NCI-H2196 treated with DMSO at 0.1 percent for 48 hours (cell line): ENCODE results near the gene SYNJ2.
A peak's percentile ranks its signal among the peaks of the same experiment; 100 is the strongest.

Experiments
- DNase-seq: peaks from one replicate; lab custom pipeline; 2025; ENCODE audit not compliant: unreplicated experiment; lab: John Stamatoyannopoulos, UW

Gene SYNJ2

GRCh38 chr6:157978021-157978783 lies 3.5 kb upstream of the SYNJ2 start:
- no peak for DNase-seq

- no peak for DNase-seq
Observed at GRCh38 chr6:157980288-157981131, 1.2 kb upstream of the SYNJ2 start.

DNA sequence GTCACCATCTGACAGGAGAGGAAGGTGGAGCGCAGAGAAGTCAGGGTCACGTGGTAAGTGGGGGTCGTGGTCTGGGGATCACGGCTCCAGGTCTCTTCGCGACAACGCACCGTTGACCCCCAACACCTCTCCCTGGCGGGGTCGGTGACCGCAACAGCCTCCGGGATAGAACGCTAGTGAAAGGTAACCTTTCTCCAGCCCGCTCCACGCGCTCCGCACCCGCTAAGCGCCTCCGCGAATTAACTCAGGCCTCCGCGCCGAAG lies 600 bp upstream of the SYNJ2 start:
- DNase-seq: no peak

GRCh38 chr6:157982102-157982562 lies 469 bp downstream of the SYNJ2 start:
- DNase-seq: no peak

DNA sequence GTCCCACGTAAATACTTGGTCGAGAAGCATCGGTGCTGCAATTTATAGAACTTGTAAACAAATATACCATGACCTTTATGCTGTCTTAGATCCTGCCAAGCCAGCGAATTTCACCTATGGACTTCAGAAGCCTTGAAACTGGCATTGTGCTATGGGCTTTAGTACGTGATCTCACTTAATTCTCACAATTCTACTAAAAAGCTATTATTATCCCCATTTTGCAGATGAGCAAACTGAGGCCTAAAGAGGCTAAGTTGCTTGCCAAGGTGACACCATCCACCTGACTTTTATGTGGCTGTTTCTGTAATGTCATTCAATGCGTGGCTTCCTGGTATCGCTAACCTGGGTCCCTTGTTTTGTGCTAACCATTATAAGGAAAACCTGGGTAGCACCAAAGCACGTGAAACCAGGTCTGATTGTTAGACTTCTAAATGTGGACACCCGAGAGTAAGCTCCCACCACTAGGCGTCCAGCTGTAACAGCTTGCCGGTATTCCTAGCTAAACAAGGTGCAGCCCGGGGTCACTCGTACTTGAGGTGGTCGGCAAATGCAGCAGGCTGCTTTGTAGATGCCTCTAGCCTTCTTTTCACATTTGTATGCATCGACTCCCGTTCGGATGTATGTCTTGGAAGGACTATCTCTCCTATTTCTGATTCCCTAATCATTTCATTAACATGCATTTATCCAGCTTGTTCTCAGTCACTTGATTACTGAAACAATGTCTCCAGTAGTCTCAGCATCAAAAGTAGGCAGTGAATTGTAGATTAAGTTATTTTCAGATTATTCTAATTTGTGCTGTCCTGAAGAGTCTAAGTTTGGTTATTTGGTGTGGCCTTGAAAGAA lies 1.1 kb downstream of the SYNJ2 start:
- DNase-seq: no peak

DNA sequence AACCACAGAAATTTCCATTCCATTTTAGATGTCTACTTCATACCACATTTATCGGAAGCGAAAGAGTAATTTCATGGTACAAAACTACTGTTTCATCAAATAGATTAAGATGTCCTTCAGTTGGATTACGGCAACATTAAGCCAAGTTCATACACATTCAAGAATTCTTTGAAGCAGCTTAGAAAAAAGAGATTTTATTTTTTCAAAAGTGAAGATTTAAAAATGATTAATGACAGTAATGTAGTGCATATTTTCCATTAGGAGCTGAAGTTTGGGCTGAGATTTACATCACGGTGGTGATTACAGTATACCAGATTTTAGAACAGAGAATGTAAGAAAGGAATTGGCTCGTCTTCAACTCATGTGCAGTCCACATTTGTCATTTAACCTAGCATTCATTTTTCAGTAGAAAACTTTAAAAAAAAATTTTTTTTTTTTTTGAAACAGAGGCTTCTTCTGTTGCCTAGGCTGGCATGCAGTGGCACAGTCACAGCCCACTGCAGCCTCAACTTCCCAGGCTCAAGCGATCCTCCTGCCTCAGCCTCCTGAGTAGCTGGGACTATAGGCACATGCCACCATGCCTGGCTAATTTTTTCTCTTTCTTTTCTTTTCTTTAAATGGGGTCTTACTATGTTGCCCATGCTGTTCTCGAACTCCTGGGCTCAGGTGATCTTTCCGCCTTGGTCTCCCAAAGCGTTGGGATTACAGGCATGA lies 1.9 kb downstream of the SYNJ2 start:
- no peak for DNase-seq

- DNase-seq: no peak
Observed at GRCh38 chr6:157984128-157984527, 2.5 kb downstream of the SYNJ2 start.

GRCh38 chr6:157984686-157985225 lies 3.1 kb downstream of the SYNJ2 start:
- no peak for DNase-seq

GRCh38 chr6:157985378-157986155 lies 3.9 kb downstream of the SYNJ2 start:
- DNase-seq: no peak

DNA sequence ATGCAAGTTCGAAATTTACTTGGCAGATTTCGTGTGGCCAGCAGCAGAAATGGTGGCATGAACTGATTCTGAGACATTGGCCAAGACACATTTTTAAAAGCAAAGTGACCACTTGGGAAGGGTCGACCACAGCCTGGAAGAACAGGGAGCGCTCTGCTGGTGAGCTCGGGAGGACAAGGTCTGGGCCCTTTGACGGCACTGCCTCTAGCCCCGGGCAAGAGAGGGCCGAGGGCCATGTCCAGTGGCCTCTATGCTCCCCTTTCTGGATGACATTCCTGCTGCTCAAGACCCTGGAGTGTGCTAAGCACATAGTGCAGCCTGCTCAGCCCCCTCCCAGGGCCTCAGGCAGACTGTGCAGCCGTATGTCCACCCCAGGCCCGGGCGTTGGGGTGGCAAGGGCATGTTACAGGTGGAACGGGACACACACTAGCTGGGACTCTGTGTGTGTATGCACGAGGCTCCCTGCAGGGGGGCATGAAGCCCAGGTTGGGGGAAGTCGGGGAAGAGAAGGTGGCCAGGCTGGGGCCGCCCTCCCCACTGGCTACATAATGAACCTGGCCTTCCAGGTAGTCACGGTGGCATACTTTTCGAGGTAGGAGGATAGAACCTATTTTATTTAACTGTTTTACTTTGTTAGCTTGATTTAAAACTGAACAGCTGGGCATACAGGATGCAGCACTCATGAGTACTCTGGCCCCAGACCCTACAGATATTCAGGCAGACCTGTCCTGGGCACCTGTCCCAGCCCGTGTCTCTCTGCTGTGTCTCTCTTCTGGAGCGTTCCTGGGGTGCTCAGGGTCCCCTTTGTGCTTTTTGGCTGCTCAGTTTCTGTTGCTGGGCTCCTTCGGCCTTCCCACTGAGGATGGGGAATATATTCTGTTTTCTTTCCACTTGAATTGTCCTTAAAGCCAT lies 6.4 kb downstream of the SYNJ2 start:
- DNase-seq: no peak

- no peak for DNase-seq
Observed at GRCh38 chr6:157988700-157989063, 7.0 kb downstream of the SYNJ2 start.

- peak; percentile 52 for DNase-seq
Observed at GRCh38 chr6:157989541-157990289, 8.1 kb downstream of the SYNJ2 start.

DNA sequence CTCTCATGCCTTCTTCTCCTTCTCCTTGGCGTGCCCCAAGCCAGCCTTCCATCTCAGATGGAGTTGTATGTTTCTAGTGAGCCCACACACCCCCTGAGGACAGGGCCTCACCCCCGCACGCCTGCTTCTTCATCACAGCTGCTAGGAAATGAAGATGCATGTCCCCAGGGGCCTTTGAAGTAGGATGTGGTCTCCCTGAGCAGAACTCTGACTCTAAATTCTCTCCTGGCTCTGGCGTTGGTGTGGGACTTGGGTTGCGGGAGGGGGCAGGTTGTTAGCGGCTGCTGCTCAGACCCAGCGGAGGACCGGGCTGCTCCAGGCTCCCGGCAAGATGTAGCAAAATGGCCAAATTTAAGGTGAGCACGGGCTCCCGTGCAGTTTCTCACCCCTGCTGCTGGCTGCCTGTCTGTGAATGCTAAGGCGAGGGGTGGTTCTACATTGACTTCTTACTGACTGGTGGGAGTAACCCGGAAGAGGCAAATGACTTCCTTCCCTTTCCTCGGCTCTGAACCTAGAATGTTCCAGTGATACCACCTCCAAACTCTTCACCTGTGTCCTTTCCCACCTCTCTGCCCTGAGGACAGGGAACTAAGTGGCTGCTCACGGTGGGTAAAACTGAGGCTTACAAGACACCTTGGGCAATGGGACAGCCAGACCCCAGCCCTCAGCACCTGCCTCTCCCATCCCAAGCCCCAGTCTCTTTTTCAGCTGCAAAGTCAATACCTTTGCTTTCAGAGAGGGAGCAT lies 8.8 kb downstream of the SYNJ2 start:
- no peak for DNase-seq

- no peak for DNase-seq
Observed at GRCh38 chr6:157991067-157991432, 9.4 kb downstream of the SYNJ2 start.

- no peak for DNase-seq
Observed at GRCh38 chr6:157993076-157993475, 11.4 kb downstream of the SYNJ2 start.

DNA sequence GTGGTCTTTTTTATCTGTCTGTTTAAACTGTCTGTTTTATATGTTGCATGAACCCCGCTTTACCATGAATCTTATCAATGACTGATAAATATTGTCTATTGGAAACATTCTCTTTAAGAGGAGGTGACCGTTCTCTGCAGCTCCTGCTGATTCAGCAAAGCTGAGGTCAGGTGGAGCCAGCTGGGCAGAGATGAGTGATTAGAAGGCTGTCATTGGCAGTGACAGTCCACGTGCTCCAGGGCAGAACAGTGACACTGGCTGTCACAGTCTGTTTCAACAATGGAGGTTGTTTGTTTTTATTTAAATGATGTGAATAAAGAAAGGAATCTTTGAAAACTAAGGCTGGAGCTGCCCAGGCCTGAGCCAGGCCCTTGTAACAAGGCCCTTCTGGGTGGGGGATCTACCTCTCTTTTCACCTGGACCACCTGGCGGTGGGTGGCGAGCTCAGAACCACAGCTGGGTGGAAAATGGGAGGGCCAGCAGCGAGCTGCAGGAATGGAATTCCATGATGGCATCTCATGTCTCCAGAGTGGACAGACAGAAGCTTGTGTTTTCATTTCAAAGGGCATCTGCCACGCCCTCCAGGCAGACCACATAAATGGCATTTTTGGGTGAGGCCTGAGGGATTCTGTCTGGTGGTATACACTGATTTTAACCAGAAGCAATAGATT lies 12.6 kb downstream of the SYNJ2 start:
- no peak for DNase-seq

DNA sequence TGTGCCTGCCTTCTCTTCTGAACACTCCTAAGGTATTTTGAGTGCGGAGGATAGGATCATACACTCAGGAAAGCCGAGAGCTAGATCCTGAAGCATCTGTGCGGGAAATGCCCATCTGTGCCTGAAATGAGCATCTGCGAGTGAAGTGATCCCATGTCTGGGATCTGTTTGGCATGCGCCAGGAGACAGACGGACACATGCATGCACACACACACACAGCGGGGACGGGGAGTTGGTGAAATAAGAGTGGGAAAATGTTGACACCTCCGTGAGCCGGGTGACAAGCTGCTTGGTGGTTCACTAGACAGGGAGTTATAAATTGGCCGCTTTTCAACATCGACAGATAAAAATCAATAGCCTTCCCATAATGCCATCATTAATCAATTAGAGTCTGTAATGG lies 13.8 kb downstream of the SYNJ2 start:
- no peak for DNase-seq
